H1 (cell line): Measurements from ENCODE around the gene ECEL1. TPM values are rescaled to one million over a fixed set of nuclear protein-coding genes. Genes with fewer than 3 reads are reported as not detected.

Source experiments
- CTCF ChIA-PET: fragments of 300-600 bp; sonication (Branson Sonifier 250); formaldehyde crosslinking; loops from one replicate; lab custom pipeline; 2021; ENCODE audit not compliant: partially characterized antibody; lab: Charles Lee
- POLR2A ChIA-PET: fragments of 300-600 bp; sonication (Branson Sonifier 250); formaldehyde crosslinking; loops from one replicate; lab custom pipeline; 2021; ENCODE audit warnings: inconsistent platforms; ENCODE audit not compliant: partially characterized antibody; lab: Charles Lee
- DNase-seq, 2 experiments: peaks; one replicate each; pipeline versions ENCODE4 v3.0.0 to v3.0.0-alpha.2; 2010 to 2022; ENCODE audit warnings: low spot score in 2 of 2, low read depth in 1 of 2, mixed read lengths in 1 of 2
- FAIRE-seq: peaks from 2 replicates; lab custom pipeline; 2011; peaks lifted over from hg19 to GRCh38; lab: Jason Lieb, UNC
- H2AFZ ChIP-seq: 2 replicates; pipeline ENCODE4 v1.8.1; 2012; ENCODE audit warnings: low read length, inconsistent platforms
- H2AK5ac ChIP-seq: 2 replicates; pipeline ENCODE4 v1.6.1; 2013; ENCODE audit warnings: low read depth, low read length
- H2BK120ac ChIP-seq: replicated peaks from 2 replicates; pipeline ENCODE3; 2013; ENCODE audit warnings: low read depth, low read length, inconsistent platforms
- H2BK12ac ChIP-seq: 2 replicates; pipeline ENCODE4 v1.6.1; 2013; ENCODE audit warnings: low read depth, low read length
- H2BK15ac ChIP-seq: 2 replicates; pipeline ENCODE4 v1.6.1; 2013; ENCODE audit warnings: low read length
- H2BK20ac ChIP-seq: 2 replicates; pipeline ENCODE4 v1.6.1; 2013; ENCODE audit warnings: low read length
- H2BK5ac ChIP-seq: 2 replicates; pipeline ENCODE4 v1.6.1; 2013; ENCODE audit warnings: low read depth, low read length
- H3K14ac ChIP-seq: 2 replicates; pipeline ENCODE4 v1.6.1; 2013; ENCODE audit warnings: inconsistent platforms; ENCODE audit not compliant: insufficient read length
- H3K18ac ChIP-seq: 2 replicates; pipeline ENCODE4 v1.6.1; 2013; ENCODE audit warnings: low read length; ENCODE audit errors: extremely low read depth
- H3K23ac ChIP-seq: 2 replicates; pipeline ENCODE4 v1.6.1; 2013; ENCODE audit warnings: inconsistent platforms; ENCODE audit not compliant: insufficient read length
- H3K23me2 ChIP-seq: 2 replicates; pipeline ENCODE4 v1.6.1; 2013; ENCODE audit warnings: low read depth, low read length
- H3K27ac ChIP-seq: 2 replicates; pipeline ENCODE4 v1.6.1; 2011; ENCODE audit warnings: low read depth, low read length, inconsistent platforms
- H3K27me3 ChIP-seq, 4 experiments: replicated peaks in 1 of 4; 1 replicate in 1 of 4; 2 replicates in 3 of 4; pipeline versions ENCODE4 v1.6.1 to v1.8.1; 2011 to 2013; ENCODE audit warnings: low read length in 3 of 4, mild to moderate bottlenecking in 3 of 4, inconsistent platforms in 2 of 4, mixed read lengths in 2 of 4, moderate library complexity in 1 of 4; ENCODE audit not compliant: control insufficient read depth in 3 of 4, insufficient read depth in 3 of 4; ENCODE audit errors: extremely low read depth in 1 of 4
- H3K36me3 ChIP-seq, 4 experiments: 2 replicates each; pipeline versions ENCODE4 v1.6.1 to v1.8.1; 2011 to 2013; ENCODE audit warnings: mild to moderate bottlenecking in 4 of 4, low read length in 3 of 4, moderate library complexity in 2 of 4, control low read depth in 1 of 4, inconsistent platforms in 1 of 4; ENCODE audit not compliant: insufficient read depth in 4 of 4, control insufficient read depth in 2 of 4
- H3K4ac ChIP-seq: replicated peaks from 2 replicates; pipeline ENCODE3; 2013; ENCODE audit warnings: low read length, low read depth, mixed read lengths, inconsistent platforms; ENCODE audit not compliant: insufficient read length
- H3K4me1 ChIP-seq, 4 experiments: replicated peaks in 1 of 4; 1 replicate in 1 of 4; 2 replicates in 3 of 4; pipeline versions ENCODE4 v1.6.1 to v1.8.1; 2011 to 2013; ENCODE audit warnings: low read length in 3 of 4, inconsistent platforms in 2 of 4, mixed read lengths in 1 of 4; ENCODE audit not compliant: insufficient read depth in 4 of 4, control insufficient read depth in 3 of 4
- H3K4me2 ChIP-seq, 2 experiments: 2 replicates each; pipeline versions ENCODE4 v1.6.1 to v1.8.1; 2011 to 2013; ENCODE audit warnings: low read depth in 2 of 2, low read length in 2 of 2, control low read depth in 1 of 2, inconsistent platforms in 1 of 2, mild to moderate bottlenecking in 1 of 2; ENCODE audit not compliant: insufficient read depth in 1 of 2
- H3K4me3 ChIP-seq, 4 experiments: fragments of 200-600, 300-600 bp in 1 of 4; sonication (generic), shearing (Covaris generic), sonication (Bioruptor Twin) in 1 of 4; 2 replicates each; pipeline versions ENCODE4 v1.5.1 to v1.8.1; 2011 to 2016; ENCODE audit warnings: low read length in 4 of 4, low read depth in 3 of 4, control low read depth in 2 of 4, inconsistent platforms in 2 of 4, mild to moderate bottlenecking in 2 of 4, mixed read lengths in 1 of 4, moderate library complexity in 1 of 4; ENCODE audit not compliant: insufficient read depth in 2 of 4; ENCODE audit errors: extremely low read depth in 1 of 4
- H3K56ac ChIP-seq: replicated peaks from 2 replicates; pipeline ENCODE3; 2013; ENCODE audit warnings: low read depth, mild to moderate bottlenecking, mixed read lengths, low read length, inconsistent platforms; ENCODE audit not compliant: insufficient read length
- H3K79me1 ChIP-seq: 2 replicates; pipeline ENCODE4 v1.6.1; 2013; ENCODE audit warnings: low read depth, low read length, control low read depth
- H3K79me2 ChIP-seq, 2 experiments: 2 replicates each; pipeline versions ENCODE4 v1.6.1 to v1.8.1; 2012 to 2013; ENCODE audit warnings: low read length in 2 of 2, mild to moderate bottlenecking in 2 of 2, inconsistent platforms in 1 of 2; ENCODE audit not compliant: insufficient read depth in 2 of 2, control insufficient read depth in 1 of 2
- H3K9ac ChIP-seq, 4 experiments: replicated peaks in 1 of 4; 1 replicate in 1 of 4; 2 replicates in 3 of 4; pipeline versions ENCODE4 v1.6.1 to v1.8.1; 2011 to 2013; ENCODE audit warnings: low read depth in 3 of 4, low read length in 3 of 4, control low read depth in 2 of 4, mild to moderate bottlenecking in 2 of 4, moderate library complexity in 2 of 4, inconsistent platforms in 1 of 4; ENCODE audit errors: extremely low read depth in 1 of 4
- H3K9me3 ChIP-seq, 2 experiments: 2 replicates each; pipeline versions ENCODE4 v1.6.1 to v1.8.1; 2012 to 2013; ENCODE audit warnings: mild to moderate bottlenecking in 2 of 2, moderate library complexity in 2 of 2, control low read depth in 1 of 2, inconsistent platforms in 1 of 2, low read depth in 1 of 2, low read length in 1 of 2, mixed read lengths in 1 of 2; ENCODE audit not compliant: insufficient read depth in 2 of 2
- H4K20me1 ChIP-seq, 2 experiments: replicated peaks in 1 of 2; 2 replicates each; pipeline versions ENCODE3 to v1.8.1; 2011 to 2013; ENCODE audit warnings: inconsistent platforms in 2 of 2, low read length in 2 of 2, mild to moderate bottlenecking in 1 of 2; ENCODE audit not compliant: insufficient read depth in 2 of 2, control insufficient read depth in 1 of 2
- H4K5ac ChIP-seq: 2 replicates; pipeline ENCODE4 v1.6.1; 2013; ENCODE audit warnings: low read length, low read depth, mixed read lengths, inconsistent platforms; ENCODE audit not compliant: insufficient read length
- H4K8ac ChIP-seq: 2 replicates; pipeline ENCODE4 v1.8.0; 2013; ENCODE audit warnings: mild to moderate bottlenecking, moderate library complexity, low read length, inconsistent platforms; ENCODE audit not compliant: insufficient read depth; ENCODE audit errors: extremely low read depth
- H4K91ac ChIP-seq: replicated peaks from 2 replicates; pipeline ENCODE3; 2013; ENCODE audit warnings: low read length, mixed read lengths, inconsistent platforms; ENCODE audit not compliant: insufficient read length
- CBX8 ChIP-seq: fragments of 300-800, 300-1000 bp; sonication (generic); IDR thresholded peaks from 2 replicates; pipeline ENCODE4 v1.7.1; 2016; ENCODE audit warnings: low read depth, low read length, borderline replicate concordance
- CHD1 ChIP-seq: IDR thresholded peaks from 2 replicates; pipeline ENCODE4 v1.6.1; 2012; ENCODE audit warnings: low read depth, low read length, improper control_type of control experiment
- EP300 ChIP-seq, 2 experiments: IDR thresholded peaks; 1 replicate in 1 of 2; 2 replicates in 1 of 2; pipeline ENCODE4 v1.6.1; 2011 to 2012; ENCODE audit warnings: low read depth in 2 of 2, low read length in 2 of 2, mild to moderate bottlenecking in 2 of 2, borderline replicate concordance in 1 of 2, inconsistent platforms in 1 of 2, moderate library complexity in 1 of 2
- FOSL1 ChIP-seq: IDR thresholded peaks from 2 replicates; pipeline ENCODE4 v1.6.1; 2011; ENCODE audit warnings: mild to moderate bottlenecking, low read depth, low read length, moderate library complexity; ENCODE audit not compliant: insufficient read depth
- GABPA ChIP-seq: IDR thresholded peaks from 2 replicates; pipeline ENCODE4 v1.6.1; 2011; ENCODE audit warnings: mild to moderate bottlenecking, low read length, moderate library complexity, borderline replicate concordance; ENCODE audit not compliant: insufficient read depth
- JUN ChIP-seq: IDR thresholded peaks from 2 replicates; pipeline ENCODE4 v1.6.1; 2011; ENCODE audit warnings: low read depth, mild to moderate bottlenecking, improper control_type of control experiment, low read length
- JUND ChIP-seq: IDR thresholded peaks from 2 replicates; pipeline ENCODE4 v1.6.1; 2011; ENCODE audit warnings: mild to moderate bottlenecking, improper control_type of control experiment, low read length
- NRF1 ChIP-seq: IDR thresholded peaks from 2 replicates; pipeline ENCODE4 v1.6.1; 2011; ENCODE audit warnings: mild to moderate bottlenecking, low read depth, low read length, improper control_type of control experiment
- POLR2A ChIP-seq, 2 experiments: IDR thresholded peaks; 1 replicate in 1 of 2; 2 replicates in 1 of 2; pipeline ENCODE4 v1.6.1; 2011; ENCODE audit warnings: low read depth in 2 of 2, low read length in 2 of 2, mild to moderate bottlenecking in 2 of 2; ENCODE audit errors: control extremely low read depth in 1 of 2
- POU5F1 ChIP-seq: IDR thresholded peaks from 2 replicates; pipeline ENCODE4 v1.6.1; 2011; ENCODE audit warnings: low read depth, mild to moderate bottlenecking, low read length, moderate library complexity
- SAP30 ChIP-seq: fragments of 300-600 bp; sonication (generic); IDR thresholded peaks from 2 replicates; pipeline ENCODE4 v1.7.1; 2012; ENCODE audit warnings: low read length, moderate library complexity, mild to moderate bottlenecking, inconsistent platforms; ENCODE audit not compliant: insufficient read depth, insufficient replicate concordance
- SIRT6 ChIP-seq: IDR thresholded peaks from one replicate; pipeline ENCODE4 v1.7.1; 2012; ENCODE audit warnings: low read length, inconsistent platforms
- SP1 ChIP-seq: IDR thresholded peaks from 2 replicates; pipeline ENCODE4 v1.6.1; 2011; ENCODE audit warnings: low read depth, low read length
- SRF ChIP-seq: IDR thresholded peaks from 2 replicates; pipeline ENCODE4 v1.6.1; 2011; ENCODE audit warnings: mild to moderate bottlenecking, low read depth, low read length, moderate library complexity
- YY1 ChIP-seq: IDR thresholded peaks from 2 replicates; pipeline ENCODE4 v1.6.1; 2011; ENCODE audit warnings: low read depth, mild to moderate bottlenecking, low read length
- WGBS, 2 experiments: shearing (Covaris generic) in 1 of 2; methylation state at CpG; one replicate each; pipeline versions ENCODE4 v1.1.6 to v1.1.7; 2013 to 2015; ENCODE audit warnings: low lambda C conversion rate in 2 of 2, mixed read lengths in 2 of 2, inconsistent platforms in 1 of 2, low coverage in 1 of 2, missing lambda C conversion rate in 1 of 2; ENCODE audit not compliant: insufficient replicate concordance in 2 of 2, insufficient coverage in 1 of 2, insufficient read length in 1 of 2; ENCODE audit errors: extremely low coverage in 1 of 2, missing lambda C conversion rate in 1 of 2; 5-methylcytosine and 5-hydroxymethylcytosine counted together
- polyA plus RNA-seq, 7 experiments: library from polyadenylated mRNA; depleted of rRNA in 3 of 7; stranded (reverse) in 5 of 7; unstranded in 2 of 7; fragments of >200 nt in 5 of 7; fragments of 200-250 nt in 2 of 7; gene quantifications; 1 replicate in 5 of 7; 2 replicates in 1 of 7; 4 replicates in 1 of 7; pipeline versions ENCODE4 v1.2.1 to v1.2.3, GENCODE V29; 2011 to 2013; ENCODE audit warnings: missing spikeins in 2 of 7, mixed read lengths in 2 of 7
- total RNA-seq: library from RNA; stranded (reverse); fragmentation: NEBNext Ultra II Directional; extraction: Animal tissue kit (Norgen Biotek cat#: 25700); gene quantifications from 2 replicates; pipeline ENCODE4 v1.2.1, GENCODE V29; 2021

Gene ECEL1
- total and polyA plus RNA-seq, 2 of the 8 experiments (the other 6 are each of a cell fraction or from before 2014, with no cell fraction given): 7.7 to 20.2 TPM

DNA sequence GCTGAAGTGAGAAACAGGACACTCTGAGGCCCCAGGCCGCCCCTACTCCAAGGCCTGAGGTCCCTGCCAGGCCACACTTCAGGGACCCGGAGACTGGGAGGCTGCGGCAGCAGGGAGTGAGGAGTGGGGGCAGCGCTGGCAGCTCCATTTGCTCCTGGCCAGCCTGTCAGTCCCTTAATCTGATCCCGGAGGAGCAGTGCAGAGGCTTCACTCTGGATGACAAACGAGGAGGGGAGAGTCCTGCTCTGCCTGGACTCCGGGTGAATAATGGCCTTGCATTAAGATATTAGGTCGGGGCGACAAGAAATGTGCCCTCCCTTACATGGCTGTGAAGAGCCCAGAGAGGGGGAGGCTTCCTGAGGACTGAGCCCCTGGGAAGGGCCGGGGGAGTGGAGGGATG is 18.2 kb upstream of the ECEL1 start:
- Histone ChIP-seq H3K4me2 (peak overlapping the region; percentile 30 to 36; a peak in 2 of 4 replicates), H3K27me3 (peaks cover 15 to 47% (median 42%) of the 10 kb centered on the region in 4 experiments), H3K79me1 (no peaks in the 10 kb centered on the region), H2BK20ac (no peak overlapping the region), H2BK12ac (no peak overlapping the region), H4K5ac (no peak overlapping the region), H3K79me2 (no peaks in the 10 kb centered on the region), H3K23ac (no peak overlapping the region), H3K27ac (no peak overlapping the region), H3K36me3 (no peaks in the 10 kb centered on the region), H2BK120ac (no peak overlapping the region), H3K56ac (no peak overlapping the region), H3K18ac (no peak overlapping the region), H3K4me1 (peaks cover 0 to 25% (median 17%) of the 10 kb centered on the region in 4 experiments; a peak in 6 of 7 replicates), H4K8ac (peak overlapping the region; percentile 11; the same call in 1 of the 2 replicates), H2AFZ (no peak overlapping the region), H4K91ac (no peak overlapping the region), H4K20me1 (peaks cover 0 to 2% of the 10 kb centered on the region in 2 experiments), H3K9ac (no peak overlapping the region), H3K4me3 (peak overlapping the region in 1 of 4 experiments; percentile 18; a peak in 1 of 8 replicates), H2BK5ac (no peak overlapping the region), H3K4ac (no peak overlapping the region), H3K14ac (no peak overlapping the region), H3K23me2 (peaks cover 12% of the 10 kb centered on the region), H2AK5ac (no peak overlapping the region), H3K9me3 (no peaks in the 10 kb centered on the region), H2BK15ac (no peak overlapping the region)
- DNase-seq: no peak
- no peak for FAIRE-seq
- POLR2A ChIA-PET: interaction anchor here (1.0 kb wide), 1 partner anchor 17 kb away, joined by 3 read pairs; no protein-coding TSS in a partner anchor
- CTCF ChIA-PET: interaction anchor here (0.8 to 10.8 kb wide), 7 partner anchors 12 to 69 kb away, joined by 3 to 176 read pairs (median 3); partner anchors contain the start of genes CHRND and PRSS56
- 45% methylated on average over 9 of the region's 10 CpGs; no CpG with 5 or more reads in 1 of the 2 experiments for whole genome bisulfite sequencing, 2 experiments
- TF ChIP-seq SP1 (no peak), YY1 (no peak), FOSL1 (no peak), GABPA (no peak), NRF1 (no peak), CBX8 (no peak), CHD1 (no peak), SRF (no peak), JUND (no peak), JUN (no peak), POU5F1 (no peak), EP300 (IDR thresholded peaks at IDR 0.05; ENCODE audit: borderline replicate concordance in 1 of 2, low read depth in 2 of 2, low read length in 2 of 2) (no peak), SAP30 (no peak), SIRT6 (no peak), POLR2A (IDR thresholded peaks at IDR 0.05; ENCODE audit: control extremely low read depth in 1 of 2, low read depth in 2 of 2, low read length in 2 of 2) (no peak)
